HG02763 (cell line): Measurements from ENCODE around the gene NINL.

Experiments
- ATAC-seq: cut with Tn5 transposase; IDR thresholded peaks from one replicate; pipeline ENCODE4 v1.9.1; 2021; ENCODE audit warnings: mild to moderate bottlenecking, moderate library complexity; ENCODE audit not compliant: unreplicated experiment

The NINL gene

DNA sequence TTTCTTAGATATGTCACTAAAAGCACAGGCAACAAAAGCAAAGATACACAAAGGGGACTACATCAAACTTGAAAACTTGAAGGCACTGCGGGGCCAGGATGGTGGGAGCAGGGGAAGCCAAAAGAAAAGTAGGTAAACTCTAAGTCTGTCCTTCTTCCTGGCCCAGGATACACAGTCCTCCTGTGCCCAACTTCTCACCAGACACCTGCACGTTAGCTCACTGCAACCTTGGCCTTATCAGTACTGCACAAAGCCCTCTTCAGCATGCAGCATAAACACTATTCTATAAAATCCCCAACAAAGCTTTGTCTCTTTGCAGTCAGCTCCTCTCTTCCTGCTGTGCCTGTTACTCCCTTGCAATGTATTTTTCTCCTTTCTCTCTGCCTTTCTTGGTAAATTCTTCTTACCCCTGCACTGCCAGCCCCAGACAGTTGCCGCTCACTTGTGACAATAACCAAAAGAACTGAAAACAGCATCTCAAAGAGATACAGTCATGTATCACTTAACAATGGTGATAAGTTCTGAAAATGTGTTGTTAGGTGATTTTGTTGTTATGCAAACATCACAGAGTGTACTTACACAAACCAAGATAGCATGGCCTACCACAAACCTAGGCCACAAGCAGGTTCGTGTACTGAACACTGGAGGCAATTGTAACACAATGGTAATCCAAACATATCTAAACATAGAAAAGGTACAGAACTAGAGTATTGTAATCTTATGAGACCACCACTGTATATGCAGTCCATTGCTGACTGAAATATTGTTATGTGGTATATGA, 51.2 kb downstream of the NINL start:
- no peak for ATAC-seq

DNA sequence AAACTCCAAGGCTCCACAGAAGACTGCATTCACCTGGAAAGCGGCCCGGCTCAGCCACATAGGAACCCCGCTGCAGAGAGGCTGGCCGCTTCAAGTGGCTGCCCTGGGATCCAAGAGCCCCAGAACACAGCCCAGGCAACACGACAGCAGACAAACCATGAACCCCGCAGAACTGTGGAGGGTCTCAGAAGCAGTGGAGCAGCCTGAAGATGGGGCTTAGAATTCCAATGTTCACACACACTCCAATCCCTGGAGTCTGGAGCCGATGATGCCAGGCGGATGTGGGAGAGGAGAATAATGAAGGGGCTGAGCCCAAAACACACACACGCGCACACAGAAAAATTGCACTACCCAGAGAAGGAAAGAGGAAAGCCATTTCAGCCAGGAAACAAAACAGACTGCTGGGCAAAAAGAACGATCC, 52.4 kb downstream of the NINL start:
- no peak for ATAC-seq

DNA sequence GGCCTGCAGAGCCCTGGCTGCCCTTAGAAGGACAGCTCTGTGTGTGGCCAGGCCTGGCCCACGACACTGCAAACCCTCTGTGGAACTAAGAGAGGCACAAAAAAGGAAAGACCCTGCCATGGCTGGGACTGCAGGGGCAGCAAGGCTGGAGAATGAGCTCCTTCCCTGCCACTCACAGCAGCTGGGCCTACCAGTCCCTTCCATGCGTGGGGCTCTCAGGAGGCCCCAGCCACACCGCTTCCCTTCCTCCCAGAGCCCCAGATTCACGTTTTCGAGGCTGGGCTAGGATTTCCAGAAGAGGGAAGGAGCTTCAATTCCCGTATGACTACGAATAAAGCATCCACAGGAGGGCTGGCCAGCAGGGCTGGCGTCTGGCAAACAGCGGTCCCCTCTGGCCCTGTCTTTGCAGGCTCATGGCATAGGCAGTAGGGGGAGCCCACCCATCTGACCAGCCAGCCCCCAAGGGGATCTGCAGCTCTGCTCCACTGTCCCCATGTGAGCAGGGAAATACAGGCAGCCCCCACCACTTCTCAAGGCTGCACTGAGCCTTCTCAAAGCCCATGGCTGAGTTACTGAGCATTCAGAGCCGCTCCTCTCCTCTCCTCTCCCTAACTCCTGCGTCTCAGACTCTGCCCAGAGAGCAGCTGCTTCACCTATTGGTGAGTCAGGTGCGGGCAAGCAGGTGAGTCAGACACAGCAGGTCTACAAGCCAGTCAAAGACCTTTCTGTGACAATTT, 53.1 kb downstream of the NINL start:
- no peak for ATAC-seq

- ATAC-seq, result no peak
Measured at GRCh38 chr20:25529295-25529951, 55.9 kb downstream of the NINL start.

DNA sequence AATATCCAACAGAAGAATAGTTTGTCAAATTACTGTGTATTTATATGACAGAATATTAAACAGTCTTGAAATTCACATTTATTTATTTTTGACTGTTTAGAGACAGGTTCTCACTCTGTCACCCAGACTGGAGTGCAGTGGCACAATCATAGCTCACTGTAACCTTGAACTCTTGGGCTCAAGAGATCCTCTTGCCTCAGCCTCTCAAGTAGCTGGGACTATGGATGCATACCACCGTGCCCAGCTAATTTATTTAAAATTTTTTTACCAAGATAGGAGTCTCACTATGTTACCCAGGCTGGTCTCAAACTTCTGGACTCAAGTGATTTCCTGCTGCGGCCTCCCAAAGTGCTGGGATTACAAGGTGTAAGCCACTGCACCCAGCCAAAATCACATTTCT, 57.4 kb downstream of the NINL start:
- no peak for ATAC-seq

DNA sequence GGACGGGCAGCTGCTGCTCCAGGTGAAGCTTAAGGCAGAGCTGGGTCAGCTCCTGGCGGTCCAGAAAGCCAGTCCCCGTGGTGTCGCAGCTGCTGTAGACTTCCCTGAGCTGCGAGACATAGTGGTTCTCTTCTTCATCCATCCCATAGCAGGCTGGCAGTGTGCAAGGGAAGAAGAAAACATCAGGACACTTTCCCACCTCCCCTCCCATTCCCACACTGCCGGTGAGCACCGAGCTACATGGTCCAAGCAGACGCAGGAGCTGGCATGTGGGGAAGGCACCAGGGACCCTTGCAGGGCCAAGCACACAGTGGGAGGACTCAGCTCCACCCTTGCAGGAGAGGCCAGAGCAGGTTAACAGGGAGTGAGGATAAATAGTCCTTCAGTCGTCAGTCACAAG, 58.9 kb downstream of the NINL start:
- ATAC-seq, result no peak

- ATAC-seq, result no peak
Measured at GRCh38 chr20:25525867-25526266, 59.5 kb downstream of the NINL start.

DNA sequence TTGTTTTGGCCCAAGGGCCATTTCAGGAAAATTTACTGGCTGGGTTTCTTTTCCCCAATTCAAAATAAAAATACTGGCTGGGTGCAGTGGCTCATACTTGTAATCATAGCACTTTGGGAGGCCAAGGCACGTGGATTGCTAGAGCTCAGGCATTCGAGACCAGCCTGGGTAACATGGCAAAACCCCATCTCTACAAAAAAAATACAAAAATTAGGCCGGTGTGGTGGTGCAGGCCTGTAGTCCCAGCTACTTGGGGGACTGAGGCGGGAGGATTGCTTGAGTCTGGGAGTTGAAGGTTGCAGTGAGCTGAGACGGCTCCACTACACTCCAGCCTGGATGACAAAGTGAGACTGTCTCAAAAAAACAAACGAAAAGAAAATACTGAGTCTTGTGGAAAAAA, 60.0 kb downstream of the NINL start:
- ATAC-seq, result no peak

GRCh38 chr20:25521382-25521781, 63.9 kb downstream of the NINL start:
- no peak for ATAC-seq

GRCh38 chr20:25517124-25517523, 68.2 kb downstream of the NINL start:
- no peak for ATAC-seq

DNA sequence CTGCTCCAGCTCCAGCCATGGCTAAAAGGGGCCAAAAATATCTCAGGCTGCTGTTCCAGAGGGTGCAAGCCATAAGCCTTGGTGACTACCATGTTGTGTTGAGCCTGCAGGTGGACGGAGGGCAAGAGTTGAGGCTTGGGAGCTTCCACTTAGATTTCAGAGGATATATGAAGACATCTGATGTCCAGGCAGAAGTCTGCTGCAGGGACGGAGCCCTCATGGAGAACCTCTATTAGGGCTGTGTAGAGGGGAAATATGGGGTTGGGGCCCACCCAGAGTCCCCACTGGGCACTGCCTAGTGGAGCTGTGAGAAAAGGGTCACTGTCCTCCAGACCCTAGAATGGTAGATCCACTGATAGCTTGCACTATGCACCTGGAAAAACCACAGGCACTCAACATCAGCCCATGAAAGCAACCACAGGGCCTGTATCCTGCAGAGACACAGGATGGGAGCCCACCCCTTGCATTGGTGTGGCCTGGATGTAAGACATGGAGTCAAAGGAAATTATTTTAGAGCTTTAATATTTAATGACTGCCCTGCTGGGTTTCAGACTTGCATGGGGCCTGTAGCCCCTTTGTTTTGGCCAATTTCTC, 70.5 kb downstream of the NINL start:
- ATAC-seq, result no peak

DNA sequence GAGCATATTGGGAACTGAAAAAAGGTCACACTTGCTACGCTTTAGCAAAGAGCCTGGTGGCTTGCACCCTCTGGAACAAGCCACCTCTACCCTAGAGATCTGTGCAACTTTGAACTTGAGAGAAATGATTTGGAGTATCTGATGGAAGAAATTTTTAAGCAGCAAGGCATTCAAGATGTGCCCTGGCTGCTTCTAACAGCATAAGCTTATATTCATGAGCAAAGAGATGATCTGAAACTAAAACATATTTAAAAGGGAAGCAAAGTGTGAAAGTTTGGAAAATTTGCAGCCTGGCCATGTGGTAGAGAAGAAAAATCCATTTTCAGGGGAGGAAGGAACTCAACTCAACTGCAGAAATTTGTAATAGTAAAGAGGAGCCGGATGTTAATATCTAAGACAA, 71.1 kb downstream of the NINL start:
- ATAC-seq, result no peak

DNA sequence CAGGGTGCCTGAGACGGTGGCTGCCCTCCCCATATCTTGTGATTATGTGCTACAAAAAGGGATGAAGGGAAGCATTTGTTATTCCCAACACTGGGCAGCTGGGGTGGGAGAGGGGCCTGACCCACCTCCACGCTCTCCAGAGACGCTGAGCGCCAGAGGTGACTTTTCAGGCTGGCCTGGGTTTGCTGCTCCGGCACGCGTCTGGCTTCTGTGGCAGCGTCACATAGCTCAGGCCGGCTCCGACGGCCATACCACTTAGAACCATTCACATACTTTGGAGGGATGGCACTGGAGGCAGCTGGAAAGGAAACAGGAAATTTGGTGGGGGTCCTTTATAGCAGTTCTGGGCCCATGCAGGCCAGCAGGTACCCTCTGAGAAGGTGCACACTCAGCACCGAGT, 72.6 kb downstream of the NINL start:
- ATAC-seq, result no peak

GRCh38 chr20:25511183-25511582, 74.1 kb downstream of the NINL start:
- no peak for ATAC-seq

GRCh38 chr20:25510721-25511120, 74.6 kb downstream of the NINL start:
- no peak for ATAC-seq

GRCh38 chr20:25510202-25510601, 75.1 kb downstream of the NINL start:
- no peak for ATAC-seq

DNA sequence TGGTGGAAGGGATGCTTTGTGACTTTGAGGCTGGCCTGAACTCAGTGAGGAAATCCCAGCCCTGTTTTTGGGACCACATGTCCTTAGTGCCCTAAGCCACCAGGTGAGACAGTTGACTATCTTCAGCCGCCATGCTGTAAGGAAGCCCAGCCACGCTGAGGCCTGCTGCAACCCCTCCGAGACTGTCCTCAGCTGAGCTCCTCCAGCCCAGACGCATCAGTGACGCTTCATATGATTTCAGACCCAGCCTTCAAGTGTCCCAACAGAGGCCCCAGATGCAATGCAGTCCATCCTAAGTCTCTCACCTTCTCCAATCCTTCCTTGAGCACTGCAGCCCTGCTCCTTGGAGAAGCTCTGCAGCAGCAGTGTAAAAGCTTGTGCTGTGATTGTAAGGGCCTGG, 76.2 kb downstream of the NINL start:
- no peak for ATAC-seq

GRCh38 chr20:25508083-25508770, 77.1 kb downstream of the NINL start:
- ATAC-seq, result no peak

- ATAC-seq, result no peak
Measured at GRCh38 chr20:25507385-25508082, 77.8 kb downstream of the NINL start.

DNA sequence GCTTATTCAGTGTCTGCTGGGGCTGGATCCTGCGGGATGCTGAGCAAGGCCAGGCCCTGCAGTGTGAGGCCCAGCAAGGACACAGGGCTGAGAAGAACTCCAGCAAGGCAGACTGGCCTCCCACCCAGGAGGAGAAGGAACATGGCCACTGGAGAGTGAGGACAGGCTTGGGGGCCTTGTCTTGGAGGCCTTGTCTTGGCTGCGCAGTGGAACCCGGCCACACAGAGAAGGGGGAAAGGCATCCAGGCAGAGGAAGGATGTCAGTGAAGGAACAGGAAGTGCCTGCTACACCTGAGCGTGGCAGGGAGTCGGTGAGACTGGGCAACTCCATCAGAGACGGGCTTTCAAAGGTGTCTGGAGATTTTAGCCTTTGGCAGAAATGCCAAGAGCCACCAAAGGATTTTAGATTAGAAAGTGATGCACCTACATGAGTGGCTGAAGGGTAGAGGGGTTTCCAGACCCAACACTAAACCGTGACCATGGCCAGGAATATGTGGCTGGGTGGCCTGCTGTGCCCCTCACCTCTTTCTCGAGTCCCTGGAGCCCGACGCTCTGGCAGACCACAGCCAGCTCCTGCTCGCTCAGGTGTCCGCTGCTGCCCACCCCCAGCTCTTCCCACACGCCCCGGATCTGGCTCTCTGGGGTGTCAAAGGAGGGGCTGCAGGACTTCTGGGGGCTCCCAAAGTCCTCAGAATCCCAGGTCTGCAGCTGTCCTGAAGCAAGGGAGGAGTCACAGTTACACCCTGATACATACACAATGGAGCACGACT, 80.8 kb downstream of the NINL start:
- no peak for ATAC-seq
